SK-N-SH (cell line): ENCODE data around the gene ETV1. TPM values are rescaled to one million over a fixed set of nuclear protein-coding genes. Genes with fewer than 3 reads are reported as not detected.

Source experiments
- CTCF ChIA-PET: fragments of 300-600, 350-600 bp; formaldehyde crosslinking; extraction: SDS; loops from one replicate; lab custom pipeline; 2021; lab: Yijun Ruan, JAX
- POLR2A ChIA-PET: fragments of 350-600 bp; sonication (Branson Sonifier 250); formaldehyde crosslinking; extraction: SDS; loops from one replicate; lab custom pipeline; 2020; ENCODE audit warnings: antibody characterized with exemption, inconsistent platforms; lab: Yijun Ruan, JAX
- DNase-seq: peaks from one replicate; pipeline ENCODE4 v3.0.0; 2012
- H2AFZ ChIP-seq: fragments of 200-600 bp; sonication (generic); 2 replicates; pipeline ENCODE4 v1.8.1; 2016; ENCODE audit warnings: antibody characterized with exemption, mild to moderate bottlenecking, low read depth
- H3F3A ChIP-seq: fragments of 200-600 bp; sonication (generic); replicated peaks from 2 replicates; pipeline ENCODE3; 2016; ENCODE audit warnings: antibody characterized with exemption, mild to moderate bottlenecking; ENCODE audit not compliant: insufficient read depth
- H3K27ac ChIP-seq, 2 experiments: fragments of 200-500 bp in 1 of 2; fragments of 200-600 bp in 1 of 2; sonication (Bioruptor generic) in 1 of 2; sonication (generic), shearing (Covaris generic) in 1 of 2; 2 replicates each; pipeline versions ENCODE4 v1.5.1 to v1.6.1; 2014 to 2016; ENCODE audit warnings: low read depth in 2 of 2, inconsistent platforms in 1 of 2, low read length in 1 of 2, mild to moderate bottlenecking in 1 of 2, mixed read lengths in 1 of 2
- H3K27me3 ChIP-seq: fragments of 200-600 bp; sonication (generic), shearing (Covaris generic); 2 replicates; pipeline ENCODE4 v1.6.1; 2016; ENCODE audit warnings: mixed run types; ENCODE audit not compliant: insufficient read depth
- H3K36me3 ChIP-seq, 2 experiments: fragments of 200-500 bp in 1 of 2; fragments of 200-600 bp in 1 of 2; sonication (Bioruptor generic) in 1 of 2; sonication (generic) in 1 of 2; replicated peaks in 1 of 2; 2 replicates each; pipeline versions ENCODE3 to v1.5.1; 2014 to 2016; ENCODE audit warnings: low read length in 1 of 2, mild to moderate bottlenecking in 1 of 2; ENCODE audit not compliant: insufficient read depth in 2 of 2, control insufficient read depth in 1 of 2
- H3K4me1 ChIP-seq, 2 experiments: fragments of 200-500 bp in 1 of 2; fragments of 200-600 bp in 1 of 2; sonication (Bioruptor generic) in 1 of 2; sonication (generic), shearing (Covaris generic) in 1 of 2; 2 replicates each; pipeline versions ENCODE4 v1.5.1 to v1.6.1; 2014 to 2016; ENCODE audit warnings: low read depth in 1 of 2, low read length in 1 of 2, mixed run types in 1 of 2; ENCODE audit not compliant: insufficient read depth in 2 of 2, control insufficient read depth in 1 of 2
- H3K4me2 ChIP-seq: fragments of 200-600 bp; sonication (generic), shearing (Covaris generic); 2 replicates; pipeline ENCODE4 v1.6.1; 2017; ENCODE audit warnings: mixed run types
- H3K4me3 ChIP-seq, 2 experiments: fragments of 200-500 bp in 1 of 2; fragments of 200-600 bp in 1 of 2; sonication (Bioruptor generic) in 1 of 2; sonication (generic), shearing (Covaris generic) in 1 of 2; 2 replicates each; pipeline versions ENCODE4 v1.5.1 to v1.8.1; 2014 to 2016; ENCODE audit warnings: low read depth in 2 of 2, inconsistent platforms in 1 of 2, low read length in 1 of 2, mild to moderate bottlenecking in 1 of 2, mixed read lengths in 1 of 2, moderate library complexity in 1 of 2
- H3K79me2 ChIP-seq: fragments of 200-600 bp; sonication (generic); 2 replicates; pipeline ENCODE4 v1.8.1; 2017; ENCODE audit warnings: mild to moderate bottlenecking; ENCODE audit not compliant: insufficient read depth
- H3K9ac ChIP-seq: fragments of 200-600 bp; sonication (generic); 2 replicates; pipeline ENCODE4 v1.6.1; 2017; ENCODE audit warnings: mixed run types
- H3K9me2 ChIP-seq: fragments of 200-600 bp; sonication (generic); 2 replicates; pipeline ENCODE4 v1.6.1; 2017; ENCODE audit warnings: mixed run types
- H3K9me3 ChIP-seq: fragments of 200-600 bp; sonication (generic); 2 replicates; pipeline ENCODE4 v1.6.1; 2017; ENCODE audit warnings: mixed run types, mild to moderate bottlenecking, moderate library complexity
- H4K20me1 ChIP-seq: fragments of 200-600 bp; sonication (generic); 2 replicates; pipeline ENCODE4 v1.6.1; 2017; ENCODE audit warnings: mild to moderate bottlenecking, mixed run types; ENCODE audit not compliant: insufficient read depth
- CTCF ChIP-seq: fragments of 200-600 bp; sonication (generic); IDR thresholded peaks from 2 replicates; pipeline ENCODE4 v1.6.1; 2017; ENCODE audit warnings: antibody characterized with exemption, mild to moderate bottlenecking, moderate library complexity
- FOSL2 ChIP-seq: IDR thresholded peaks from 2 replicates; pipeline ENCODE4 v1.4.0; 2012; ENCODE audit warnings: low read depth, mild to moderate bottlenecking, moderate library complexity, borderline replicate concordance
- GATA2 ChIP-seq: sonication (generic); formaldehyde crosslinking; IDR thresholded peaks from 2 replicates; pipeline ENCODE4 v1.5.0; 2020; ENCODE audit warnings: mild to moderate bottlenecking, missing genetic modification reagents
- MEF2A ChIP-seq: IDR thresholded peaks from 2 replicates; pipeline ENCODE4 v1.4.0; 2012; ENCODE audit warnings: low read depth, borderline replicate concordance
- RCOR1 ChIP-seq: fragments of 150-350 bp; IDR thresholded peaks from 2 replicates; pipeline ENCODE4 v1.6.1; 2017; ENCODE audit warnings: antibody characterized with exemption, low read length
- SIN3A ChIP-seq: IDR thresholded peaks from 2 replicates; pipeline ENCODE4 v1.6.1; 2012; ENCODE audit warnings: low read depth, mild to moderate bottlenecking, low read length, moderate library complexity, borderline replicate concordance
- TEAD4 ChIP-seq: IDR thresholded peaks from 2 replicates; pipeline ENCODE4 v1.4.0; 2012; ENCODE audit warnings: mild to moderate bottlenecking, borderline replicate concordance; ENCODE audit not compliant: insufficient read depth
- USF1 ChIP-seq: IDR thresholded peaks from 2 replicates; pipeline ENCODE4 v1.4.0; 2012; ENCODE audit warnings: low read depth, borderline replicate concordance
- WGBS: methylation state at CpG from one replicate; pipeline ENCODE4 v1.1.6; 2017; ENCODE audit warnings: low lambda C conversion rate; 5-methylcytosine and 5-hydroxymethylcytosine counted together
- polyA plus RNA-seq, 3 experiments: library from polyadenylated mRNA; depleted of rRNA; stranded (reverse); fragments of >200 nt; gene quantifications; 2 replicates each; pipeline ENCODE4 v1.2.3, GENCODE V29; 2012

The ETV1 gene
- polyA plus RNA-seq, 1 of the 3 experiments (the other 2 are of a cell fraction) = 24.9 TPM

GRCh38 chr7:13948019-13948801 is 41.3 kb downstream of the ETV1 start:
- Histone ChIP-seq H3K27ac (no peak overlapping the region), H3K27me3 (no peaks in the 10 kb centered on the region), H3K36me3 (no peaks in the 10 kb centered on the region), H3K4me3 (no peak overlapping the region), H3K4me1 (peaks cover 11 to 38% of the 10 kb centered on the region in 2 experiments; a peak in 3 of 4 replicates), H3F3A (peaks cover 3% of the 10 kb centered on the region), H3K9me2 (no peaks in the 10 kb centered on the region), H3K4me2 (no peak overlapping the region), H3K79me2 (no peaks in the 10 kb centered on the region), H4K20me1 (no peaks in the 10 kb centered on the region), H3K9me3 (no peaks in the 10 kb centered on the region), H3K9ac (no peak overlapping the region), H2AFZ (no peak overlapping the region)
- 91% methylated on average over 9 of the region's 9 CpGs for WGBS
- DNase-seq = no peak
- no peak for TF ChIP-seq SIN3A
- TF ChIP-seq GATA2 (CRISPR knock-in tag) = 0 out of 2 replicates have a peak, but pooled peaks have one; percentile 10
- ChIA-PET CTCF (interaction anchor here (0.6 to 1.4 kb wide), 6 partner anchors 9 to 666 kb away, joined by 3 to 6 read pairs (median 3); partner anchors contain the start of gene ETV1), POLR2A (interaction anchor here (1.2 kb wide), 1 partner anchor 15 kb away, joined by 4 read pairs; no protein-coding TSS in a partner anchor)

- H3F3A ChIP-seq = peaks cover 3% of the 10 kb centered on the region
- CTCF ChIA-PET = interaction anchor here (0.6 to 2.1 kb wide), 5 partner anchors 8 to 744 kb away, joined by 3 to 11 read pairs (median 5); no protein-coding TSS in a partner anchor
- WGBS = 100% methylated on average over 1 of the region's 1 CpG
Measured at GRCh38 chr7:13947535-13947934, 41.9 kb downstream of the ETV1 start.

More at GRCh38 chr7:13947535-13947934, 41.9 kb downstream of the ETV1 start:
- Histone ChIP-seq H3K4me1 (peaks cover 11 to 38% of the 10 kb centered on the region in 2 experiments; a peak in 3 of 4 replicates), H3K27ac (no peak overlapping the region), H3K27me3 (no peaks in the 10 kb centered on the region), H3K9ac (no peak overlapping the region), H3K4me2 (no peak overlapping the region), H3K9me2 (no peaks in the 10 kb centered on the region), H3K9me3 (no peaks in the 10 kb centered on the region), H2AFZ (no peak overlapping the region), H3K79me2 (no peaks in the 10 kb centered on the region), H4K20me1 (no peaks in the 10 kb centered on the region), H3K36me3 (no peaks in the 10 kb centered on the region), H3K4me3 (no peak overlapping the region)
- POLR2A ChIA-PET = interaction anchor here (0.9 kb wide), 1 partner anchor 22 kb away, joined by 3 read pairs; no protein-coding TSS in a partner anchor
- TF ChIP-seq TEAD4 (no peak), RCOR1 (no peak), GATA2 (CRISPR knock-in tag) (no peak), CTCF (no peak), USF1 (no peak), FOSL2 (no peak), MEF2A (no peak)
- DNase-seq = no peak
